CD4-positive, alpha-beta T cell treated with Interleukin-6 at 100 ng/mL for 8 hours (primary cell): ENCODE measurements around the gene CSTPP1.
A peak's percentile ranks its signal among the peaks of the same experiment; 100 is the strongest.

Experiments
- DNase-seq: peaks from one replicate; pipeline ENCODE4 v3.0.0-alpha.2; 2020; ENCODE audit warnings: mixed read lengths, low spot score

The CSTPP1 gene

GRCh38 chr11:47136327-47136726 lies 199.8 kb downstream of the CSTPP1 start:
- DNase-seq = no peak

- DNase-seq = no peak
Observed at GRCh38 chr11:47136921-47137320, 200.4 kb downstream of the CSTPP1 start.

GRCh38 chr11:47137476-47137875 lies 200.9 kb downstream of the CSTPP1 start:
- DNase-seq = no peak

- no peak for DNase-seq
Observed at GRCh38 chr11:47139878-47140277, 203.3 kb downstream of the CSTPP1 start.

- no peak for DNase-seq
Observed at GRCh38 chr11:47143322-47143721, 206.8 kb downstream of the CSTPP1 start.

GRCh38 chr11:47144541-47144940 lies 208.0 kb downstream of the CSTPP1 start:
- DNase-seq = no peak

GRCh38 chr11:47147250-47147649 lies 210.7 kb downstream of the CSTPP1 start:
- DNase-seq = no peak

- no peak for DNase-seq
Observed at GRCh38 chr11:47147681-47148080, 211.1 kb downstream of the CSTPP1 start.

- DNase-seq = no peak
Observed at GRCh38 chr11:47148270-47148669, 211.7 kb downstream of the CSTPP1 start.

GRCh38 chr11:47148903-47149531 lies 212.5 kb downstream of the CSTPP1 start:
- DNase-seq = no peak

- DNase-seq = no peak
Observed at GRCh38 chr11:47149782-47150181, 213.2 kb downstream of the CSTPP1 start.

- DNase-seq = no peak
Observed at GRCh38 chr11:47152126-47152952, 215.8 kb downstream of the CSTPP1 start.

GRCh38 chr11:47152953-47153950 lies 216.7 kb downstream of the CSTPP1 start:
- DNase-seq = peak; percentile 44

- DNase-seq = peak; percentile 44
Observed at GRCh38 chr11:47154616-47155570, 218.3 kb downstream of the CSTPP1 start.

GRCh38 chr11:47155879-47156278 lies 219.3 kb downstream of the CSTPP1 start:
- DNase-seq = no peak

- DNase-seq = no peak
Observed at GRCh38 chr11:47156333-47156732, 219.8 kb downstream of the CSTPP1 start.

- no peak for DNase-seq
Observed at GRCh38 chr11:47156951-47157350, 220.4 kb downstream of the CSTPP1 start.

- no peak for DNase-seq
Observed at GRCh38 chr11:47157805-47158204, 221.2 kb downstream of the CSTPP1 start.

- no peak for DNase-seq
Observed at GRCh38 chr11:47158242-47158641, 221.7 kb downstream of the CSTPP1 start.

- no peak for DNase-seq
Observed at GRCh38 chr11:47160753-47161133, 224.2 kb downstream of the CSTPP1 start.
